Progenitor cell of endocrine pancreas (in vitro differentiated cells): ENCODE measurements around the gene RGL3. TPM values are rescaled to one million over a fixed set of nuclear protein-coding genes. Genes with fewer than 3 reads are reported as not detected.

Source experiments
- DNase-seq: peaks from one replicate; pipeline ENCODE4 v3.0.0; 2021; ENCODE audit warnings: low spot score; ENCODE audit not compliant: unreplicated experiment
- H3K27ac Mint-ChIP-seq: 2 replicates; pipeline ENCODE4 v1.8.0; 2021; ENCODE audit warnings: mild to moderate bottlenecking, moderate library complexity, mixed read lengths
- H3K27me3 Mint-ChIP-seq: 2 replicates; pipeline ENCODE4 v1.8.0; 2021; ENCODE audit warnings: mixed read lengths
- H3K36me3 Mint-ChIP-seq: 2 replicates; pipeline ENCODE4 v1.8.0; 2022; ENCODE audit warnings: mixed read lengths; ENCODE audit not compliant: insufficient read depth
- H3K4me1 Mint-ChIP-seq: 2 replicates; pipeline ENCODE4 v1.8.0; 2021; ENCODE audit warnings: low read depth, mixed read lengths
- H3K4me3 Mint-ChIP-seq: 2 replicates; pipeline ENCODE4 v1.8.0; 2021; ENCODE audit warnings: low read depth, mild to moderate bottlenecking, moderate library complexity, mixed read lengths
- H3K9me3 Mint-ChIP-seq: 2 replicates; pipeline ENCODE4 v1.8.0; 2021; ENCODE audit warnings: low read depth, mixed read lengths
- total RNA-seq: library from RNA; stranded (reverse); gene quantifications from 2 replicates; pipeline ENCODE4 v1.2.1, GENCODE V29; 2021
- TF ChIP-seq, protein P1 (sequence below): fragments of 200-600 bp; sonication (generic); IDR thresholded peaks from one replicate; pipeline ENCODE4 v1.5.0; 2021; ENCODE audit warnings: antibody characterized with exemption, mild to moderate bottlenecking; ENCODE audit not compliant: unreplicated experiment

The RGL3 gene
- total RNA-seq, 1 donor from 2014 or later, result 284 TPM

DNA sequence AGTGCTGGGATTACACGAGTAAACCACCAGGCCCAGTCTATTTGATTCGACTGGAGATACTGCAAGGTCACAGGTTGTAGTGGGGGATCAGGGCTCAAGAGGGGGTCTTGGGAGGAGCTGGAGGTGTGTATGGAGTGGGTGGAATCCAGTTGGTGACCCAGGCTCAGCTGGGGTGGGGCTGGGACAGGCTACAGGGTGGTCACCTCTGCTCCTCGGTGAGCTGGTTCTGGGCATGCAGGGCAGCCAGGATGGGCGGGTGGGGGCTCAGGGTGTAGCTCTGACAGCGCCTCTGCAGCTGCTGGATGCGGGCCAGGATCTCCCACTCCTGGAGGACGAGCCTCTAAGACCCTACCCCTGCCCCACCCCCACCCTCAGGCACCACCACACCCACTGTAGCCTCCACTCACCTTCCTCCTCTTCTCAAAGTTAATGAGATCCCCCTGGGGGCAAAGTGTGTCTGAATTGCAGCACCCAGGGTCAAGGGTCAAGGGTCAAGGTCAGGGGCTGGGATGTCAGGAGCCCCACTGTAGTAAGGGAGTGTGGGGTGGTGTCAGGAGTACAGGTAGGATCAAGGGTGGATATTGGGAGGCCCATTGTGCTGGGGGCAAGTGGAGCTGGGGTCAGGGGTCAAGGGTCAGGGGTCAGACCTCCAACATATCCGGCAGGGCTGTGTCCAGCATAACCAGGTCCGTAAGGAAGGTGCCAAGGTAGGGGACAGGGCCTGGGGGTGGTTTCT lies 17.1 kb downstream of the RGL3 start:
- Mint-ChIP-seq H3K4me1 (no peaks in the 10 kb centered on the region), H3K27ac (no peak overlapping the region), H3K36me3 (peaks cover 17% of the 10 kb centered on the region), H3K9me3 (no peaks in the 10 kb centered on the region), H3K4me3 (no peak overlapping the region), H3K27me3 (no peaks in the 10 kb centered on the region)
- DNase-seq, result no peak
- TF ChIP-seq, protein P1, sequence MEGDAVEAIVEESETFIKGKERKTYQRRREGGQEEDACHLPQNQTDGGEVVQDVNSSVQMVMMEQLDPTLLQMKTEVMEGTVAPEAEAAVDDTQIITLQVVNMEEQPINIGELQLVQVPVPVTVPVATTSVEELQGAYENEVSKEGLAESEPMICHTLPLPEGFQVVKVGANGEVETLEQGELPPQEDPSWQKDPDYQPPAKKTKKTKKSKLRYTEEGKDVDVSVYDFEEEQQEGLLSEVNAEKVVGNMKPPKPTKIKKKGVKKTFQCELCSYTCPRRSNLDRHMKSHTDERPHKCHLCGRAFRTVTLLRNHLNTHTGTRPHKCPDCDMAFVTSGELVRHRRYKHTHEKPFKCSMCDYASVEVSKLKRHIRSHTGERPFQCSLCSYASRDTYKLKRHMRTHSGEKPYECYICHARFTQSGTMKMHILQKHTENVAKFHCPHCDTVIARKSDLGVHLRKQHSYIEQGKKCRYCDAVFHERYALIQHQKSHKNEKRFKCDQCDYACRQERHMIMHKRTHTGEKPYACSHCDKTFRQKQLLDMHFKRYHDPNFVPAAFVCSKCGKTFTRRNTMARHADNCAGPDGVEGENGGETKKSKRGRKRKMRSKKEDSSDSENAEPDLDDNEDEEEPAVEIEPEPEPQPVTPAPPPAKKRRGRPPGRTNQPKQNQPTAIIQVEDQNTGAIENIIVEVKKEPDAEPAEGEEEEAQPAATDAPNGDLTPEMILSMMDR, result no peak

DNA sequence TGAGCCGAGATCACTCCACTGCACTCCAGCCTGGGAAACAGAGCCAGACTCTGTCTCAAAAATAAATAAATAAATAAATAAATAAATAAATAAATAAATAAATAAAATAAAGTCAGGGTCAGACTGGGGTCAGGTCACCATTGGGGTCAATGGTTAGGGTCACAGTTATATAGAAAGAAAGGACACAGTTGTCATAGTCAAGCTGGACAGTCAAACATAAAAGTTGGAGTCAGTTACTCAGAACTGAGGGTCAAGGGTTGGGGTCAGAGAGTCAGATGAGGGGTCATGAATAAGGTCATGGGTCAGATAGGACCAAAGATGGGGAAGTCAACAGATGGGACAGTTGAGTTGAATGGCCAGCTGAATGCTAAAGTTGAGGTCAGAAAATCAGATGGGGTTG lies 18.3 kb downstream of the RGL3 start:
- Mint-ChIP-seq H3K9me3 (no peaks in the 10 kb centered on the region), H3K27me3 (no peaks in the 10 kb centered on the region), H3K4me3 (no peak overlapping the region), H3K27ac (no peak overlapping the region), H3K36me3 (peaks cover 19% of the 10 kb centered on the region), H3K4me1 (no peaks in the 10 kb centered on the region)
- DNase-seq, result no peak
- TF ChIP-seq, protein P1, result no peak

DNA sequence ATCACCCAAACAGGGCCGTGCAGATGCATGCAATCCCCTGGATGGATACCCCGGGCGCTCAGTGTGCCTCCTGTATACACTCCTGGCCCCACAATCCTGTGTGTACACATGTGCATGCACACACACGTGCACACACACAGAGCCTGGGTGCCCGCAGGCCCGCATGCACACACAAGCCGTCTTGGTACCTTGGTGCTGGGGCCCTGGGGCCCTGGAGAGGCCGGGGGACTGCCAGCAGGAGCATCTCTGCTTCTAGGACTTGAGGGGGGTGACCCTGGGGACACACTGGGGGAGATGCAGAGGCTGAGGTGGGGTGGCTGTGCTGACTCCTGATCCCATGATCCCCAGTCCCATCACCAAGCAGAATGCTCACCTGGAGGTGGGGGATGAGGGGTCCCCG lies 19.4 kb downstream of the RGL3 start:
- no peak for DNase-seq
- H3K36me3 Mint-ChIP-seq, result peaks cover 18% of the 10 kb centered on the region
- H3K4me1 Mint-ChIP-seq, result no peaks in the 10 kb centered on the region
- no peaks in the 10 kb centered on the region for H3K9me3 Mint-ChIP-seq
- TF ChIP-seq, protein P1, result no peak
- no peak overlapping the region for H3K4me3 Mint-ChIP-seq
- no peaks in the 10 kb centered on the region for H3K27me3 Mint-ChIP-seq
- H3K27ac Mint-ChIP-seq, result no peak overlapping the region

DNA sequence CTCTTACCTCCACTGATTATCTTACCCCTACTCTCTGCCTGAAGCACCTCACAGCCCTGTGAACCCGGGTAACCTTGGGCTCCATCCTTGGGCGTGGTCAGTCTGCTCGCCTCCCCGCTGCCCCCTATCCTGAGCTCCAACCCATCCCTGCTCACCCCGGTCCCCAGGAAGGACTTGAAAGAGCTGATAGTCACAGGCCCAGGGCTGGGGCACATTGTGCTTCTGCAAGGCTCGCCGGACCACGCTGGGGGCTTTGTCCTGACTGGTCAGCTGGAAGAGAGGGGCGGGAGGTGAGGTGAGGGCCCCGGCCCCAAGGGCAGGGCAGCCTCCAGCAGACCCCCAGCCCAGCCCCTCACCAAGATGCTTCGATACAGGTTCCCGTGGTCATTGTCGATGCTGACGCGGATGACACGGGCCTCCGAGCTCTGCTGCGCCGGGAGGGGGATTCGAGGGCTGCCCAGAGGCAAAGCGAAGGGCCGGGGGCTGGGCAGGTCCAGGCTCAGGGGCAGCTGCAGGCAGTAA lies 22.0 kb downstream of the RGL3 start:
- Mint-ChIP-seq H3K4me1 (no peaks in the 10 kb centered on the region), H3K27ac (no peak overlapping the region), H3K4me3 (no peak overlapping the region), H3K27me3 (no peaks in the 10 kb centered on the region), H3K9me3 (no peaks in the 10 kb centered on the region), H3K36me3 (peaks cover 24% of the 10 kb centered on the region)
- TF ChIP-seq, protein P1, result no peak
- no peak for DNase-seq

DNA sequence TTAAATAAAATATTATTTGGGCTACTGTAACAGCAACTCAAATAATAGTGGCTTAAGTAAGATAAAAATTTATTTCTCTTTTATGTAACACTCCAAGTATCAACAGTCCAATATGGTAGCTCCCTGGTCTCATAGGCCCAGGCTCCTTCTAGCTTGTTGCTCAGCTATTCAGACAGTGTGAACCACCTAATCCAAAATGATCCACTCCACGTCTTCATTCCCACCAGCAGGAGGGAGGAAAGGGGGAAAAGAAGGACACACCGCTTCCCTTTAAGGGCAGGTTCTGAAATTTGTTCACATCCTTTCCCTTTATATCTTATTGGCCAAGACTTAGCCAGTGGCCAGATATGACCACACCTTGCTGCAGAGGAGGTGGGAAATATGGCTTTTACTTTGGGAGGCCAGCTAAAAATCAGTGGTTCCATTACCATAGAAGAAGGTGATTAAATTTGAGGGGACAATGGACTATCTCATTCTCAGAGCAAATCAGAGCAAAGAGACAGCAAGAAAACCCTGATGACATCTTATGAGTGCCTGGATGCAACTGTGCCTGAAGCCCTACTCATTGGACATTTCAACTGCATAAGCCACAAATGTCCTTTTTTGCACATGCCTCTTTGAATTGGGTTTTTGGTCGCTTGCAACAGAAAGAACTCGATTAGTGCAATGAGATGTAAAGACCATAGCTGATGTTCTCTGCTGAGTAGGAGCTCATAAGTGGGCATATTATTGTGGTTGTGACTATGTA lies 28.0 kb downstream of the RGL3 start:
- Mint-ChIP-seq H3K4me3 (no peak overlapping the region), H3K27ac (no peak overlapping the region), H3K27me3 (no peaks in the 10 kb centered on the region), H3K4me1 (peaks cover 4% of the 10 kb centered on the region), H3K9me3 (peaks cover 3% of the 10 kb centered on the region), H3K36me3 (peaks cover 11% of the 10 kb centered on the region)
- TF ChIP-seq, protein P1, result no peak
- DNase-seq, result no peak
